ENCODE measurements around the gene MAP3K15. TPM values are rescaled to one million over a fixed set of nuclear protein-coding genes. Genes with fewer than 3 reads are reported as not detected.

The MAP3K15 gene
- total RNA-seq, 2 donors from 2014 or later, result 0.56 TPM; not detected in 1

DNA sequence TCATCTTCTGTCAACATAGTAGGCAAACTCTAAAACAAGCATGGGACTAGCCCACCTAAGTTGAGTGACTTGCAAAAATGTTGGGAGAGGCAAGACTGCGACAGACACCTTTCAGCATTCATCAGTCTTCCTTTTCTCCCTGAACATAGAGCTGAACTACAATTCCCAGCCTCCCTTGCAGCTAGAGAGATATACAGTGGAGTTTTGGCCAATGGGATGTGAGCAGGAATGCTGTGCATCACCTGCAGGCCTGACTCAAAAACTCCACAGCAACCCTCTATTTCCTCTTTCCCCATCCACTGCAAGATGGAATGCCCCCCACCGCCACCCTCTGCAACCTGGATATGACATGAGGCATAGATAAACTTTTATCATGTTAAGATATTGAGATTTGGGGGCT is 105.0 kb downstream of the MAP3K15 start:
- TF ChIP-seq, protein P1, sequence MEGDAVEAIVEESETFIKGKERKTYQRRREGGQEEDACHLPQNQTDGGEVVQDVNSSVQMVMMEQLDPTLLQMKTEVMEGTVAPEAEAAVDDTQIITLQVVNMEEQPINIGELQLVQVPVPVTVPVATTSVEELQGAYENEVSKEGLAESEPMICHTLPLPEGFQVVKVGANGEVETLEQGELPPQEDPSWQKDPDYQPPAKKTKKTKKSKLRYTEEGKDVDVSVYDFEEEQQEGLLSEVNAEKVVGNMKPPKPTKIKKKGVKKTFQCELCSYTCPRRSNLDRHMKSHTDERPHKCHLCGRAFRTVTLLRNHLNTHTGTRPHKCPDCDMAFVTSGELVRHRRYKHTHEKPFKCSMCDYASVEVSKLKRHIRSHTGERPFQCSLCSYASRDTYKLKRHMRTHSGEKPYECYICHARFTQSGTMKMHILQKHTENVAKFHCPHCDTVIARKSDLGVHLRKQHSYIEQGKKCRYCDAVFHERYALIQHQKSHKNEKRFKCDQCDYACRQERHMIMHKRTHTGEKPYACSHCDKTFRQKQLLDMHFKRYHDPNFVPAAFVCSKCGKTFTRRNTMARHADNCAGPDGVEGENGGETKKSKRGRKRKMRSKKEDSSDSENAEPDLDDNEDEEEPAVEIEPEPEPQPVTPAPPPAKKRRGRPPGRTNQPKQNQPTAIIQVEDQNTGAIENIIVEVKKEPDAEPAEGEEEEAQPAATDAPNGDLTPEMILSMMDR (IDR thresholded peaks at IDR 0.05), result no peak
- ATAC-seq (ENCODE audit: insufficient number of reproducible peaks, low FRiP score, low read depth), result no peak
- no peaks in the 10 kb centered on the region for H3K27me3 ChIP-seq (replicated peaks; ENCODE audit: insufficient read depth)
- no peak for DNase-seq (ENCODE audit: low spot score)
- no peaks in the 10 kb centered on the region for H3K9me3 ChIP-seq
- H3K4me3 ChIP-seq, result no peak overlapping the region
- no peaks in the 10 kb centered on the region for H3K36me3 ChIP-seq
- H3K4me1 ChIP-seq (ENCODE audit: control insufficient read depth in 1 of 2, low read depth in 2 of 2), result no peaks in the 10 kb centered on the region
- no peak overlapping the region for H3K27ac ChIP-seq

DNA sequence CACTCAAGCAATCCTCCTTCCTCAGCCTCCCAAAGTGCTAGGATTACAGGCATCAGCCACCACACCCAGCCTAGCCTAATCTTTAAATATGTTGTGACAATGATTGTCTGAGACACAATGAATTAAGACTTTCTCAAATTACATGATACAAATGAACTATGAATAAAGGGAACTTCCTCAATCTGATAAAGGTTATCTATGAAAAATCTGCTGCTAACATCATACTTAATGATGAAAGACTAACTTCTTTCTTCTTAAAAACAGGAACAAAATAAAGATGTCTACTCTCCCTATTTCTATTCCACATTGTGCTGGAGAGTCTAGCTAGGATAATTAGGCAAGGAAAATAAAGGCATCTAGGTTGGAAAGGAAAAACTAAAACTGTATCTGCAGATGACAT is 111.6 kb downstream of the MAP3K15 start:
- H3K36me3 ChIP-seq, result no peaks in the 10 kb centered on the region
- H3K4me1 ChIP-seq (ENCODE audit: control insufficient read depth in 1 of 2, low read depth in 2 of 2), result no peaks in the 10 kb centered on the region
- no peaks in the 10 kb centered on the region for H3K27me3 ChIP-seq (replicated peaks; ENCODE audit: insufficient read depth)
- H3K9me3 ChIP-seq, result no peaks in the 10 kb centered on the region
- ATAC-seq (ENCODE audit: insufficient number of reproducible peaks, low FRiP score, low read depth), result no peak
- no peak overlapping the region for H3K27ac ChIP-seq
- DNase-seq (ENCODE audit: low spot score), result no peak
- H3K4me3 ChIP-seq, result no peak overlapping the region
- TF ChIP-seq, protein P1 (IDR thresholded peaks at IDR 0.05), result no peak

DNA sequence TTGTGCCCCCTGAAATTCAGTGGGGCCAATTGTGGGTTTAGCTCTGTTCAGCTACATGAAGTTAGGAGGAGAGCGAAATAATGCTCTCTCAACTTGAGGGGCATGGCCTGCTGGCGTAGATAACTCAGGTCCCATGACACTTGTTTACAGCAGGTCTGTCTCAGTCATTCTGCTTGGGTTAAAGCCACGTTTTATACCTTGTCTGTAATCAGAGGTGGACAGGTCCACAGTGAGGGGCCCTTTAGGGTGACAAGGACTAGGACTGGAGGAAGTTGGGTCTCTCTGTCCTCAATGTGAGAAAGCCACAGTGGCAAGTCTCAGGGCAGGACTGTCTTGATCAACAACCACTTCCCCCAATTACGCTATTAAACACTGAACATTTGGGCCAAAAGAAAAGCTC is 122.6 kb downstream of the MAP3K15 start:
- no peaks in the 10 kb centered on the region for H3K9me3 ChIP-seq
- no peaks in the 10 kb centered on the region for H3K36me3 ChIP-seq
- ATAC-seq (ENCODE audit: insufficient number of reproducible peaks, low FRiP score, low read depth) (no peak), DNase-seq (ENCODE audit: low spot score) (no peak)
- H3K27ac ChIP-seq, result no peak overlapping the region
- H3K27me3 ChIP-seq (replicated peaks; ENCODE audit: insufficient read depth), result no peaks in the 10 kb centered on the region
- H3K4me3 ChIP-seq, result no peak overlapping the region
- TF ChIP-seq, protein P1 (IDR thresholded peaks at IDR 0.05), result no peak
- no peaks in the 10 kb centered on the region for H3K4me1 ChIP-seq (ENCODE audit: control insufficient read depth in 1 of 2, low read depth in 2 of 2)

DNA sequence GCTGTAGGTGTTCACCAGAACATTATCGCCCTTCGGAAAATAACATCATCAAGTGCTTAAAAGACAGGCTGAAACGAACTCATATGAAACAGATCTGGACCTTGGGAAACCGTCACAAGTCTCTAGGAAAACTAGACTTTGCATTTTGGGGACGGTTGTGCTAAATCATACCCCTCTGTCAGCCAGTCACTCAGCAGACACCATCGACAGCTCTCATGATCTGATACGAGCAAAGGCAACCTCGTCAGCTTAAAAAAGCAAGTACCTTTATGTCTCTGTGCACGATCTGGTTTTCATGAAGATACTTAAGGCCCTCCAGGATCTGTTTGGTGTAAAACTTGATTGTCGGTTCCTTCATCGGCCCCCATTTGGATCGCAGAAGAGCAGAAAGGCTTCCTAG is 123.2 kb downstream of the MAP3K15 start:
- ATAC-seq (ENCODE audit: insufficient number of reproducible peaks, low FRiP score, low read depth), result no peak
- H3K27ac ChIP-seq, result no peak overlapping the region
- TF ChIP-seq, protein P1 (IDR thresholded peaks at IDR 0.05), result no peak

DNA sequence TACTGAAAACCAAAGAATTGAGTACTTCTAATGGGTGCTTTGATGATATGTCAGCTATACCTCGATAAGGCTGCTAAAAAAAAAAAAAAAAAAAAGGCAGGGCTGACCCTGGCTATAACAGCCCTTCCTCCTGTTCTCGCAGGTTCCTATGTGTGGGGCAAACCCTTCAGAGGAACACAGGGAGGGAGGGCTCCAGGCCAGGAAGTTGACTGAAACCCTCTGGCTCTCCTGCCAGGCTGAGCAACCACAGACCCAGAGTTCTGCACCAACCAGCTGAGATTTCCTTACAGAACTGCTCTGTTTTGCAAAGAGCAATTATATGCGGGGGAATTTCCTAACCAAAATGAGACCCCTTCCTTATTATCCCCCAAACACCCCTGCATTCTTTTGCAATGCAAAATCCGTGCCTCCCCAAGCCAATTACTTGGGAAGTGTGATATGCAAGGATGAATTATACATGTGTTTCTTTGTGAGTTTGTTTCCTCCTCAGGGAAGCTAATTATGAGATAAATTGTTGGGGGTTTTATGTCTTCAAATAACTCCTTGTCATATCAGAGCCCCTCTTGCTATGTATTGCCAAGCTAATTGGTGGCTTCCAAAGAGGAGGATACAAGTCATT is 126.0 kb downstream of the MAP3K15 start:
- H3K27ac ChIP-seq, result no peak overlapping the region

More for the DNA sequence above, 123.2 kb downstream of the MAP3K15 start:
- no peaks in the 10 kb centered on the region for H3K27me3 ChIP-seq (replicated peaks; ENCODE audit: insufficient read depth)
- no peaks in the 10 kb centered on the region for H3K36me3 ChIP-seq
- H3K9me3 ChIP-seq, result no peaks in the 10 kb centered on the region
- H3K4me1 ChIP-seq (ENCODE audit: control insufficient read depth in 1 of 2, low read depth in 2 of 2), result no peaks in the 10 kb centered on the region
- no peak overlapping the region for H3K4me3 ChIP-seq
- DNase-seq (ENCODE audit: low spot score), result no peak

More for the DNA sequence above, 126.0 kb downstream of the MAP3K15 start:
- H3K4me1 ChIP-seq (ENCODE audit: control insufficient read depth in 1 of 2, low read depth in 2 of 2), result no peaks in the 10 kb centered on the region
- no peaks in the 10 kb centered on the region for H3K27me3 ChIP-seq (replicated peaks; ENCODE audit: insufficient read depth)
- TF ChIP-seq, protein P1 (IDR thresholded peaks at IDR 0.05), result no peak
- no peaks in the 10 kb centered on the region for H3K36me3 ChIP-seq
- DNase-seq (ENCODE audit: low spot score) (no peak), ATAC-seq (ENCODE audit: insufficient number of reproducible peaks, low FRiP score, low read depth) (no peak)
- H3K9me3 ChIP-seq, result no peaks in the 10 kb centered on the region
- H3K4me3 ChIP-seq, result no peak overlapping the region
